ENCODE results near the gene PHLDB1.
"Not testable (repeated sequence)": the region's sequence is repeated elsewhere in the genome, so short reads cannot be mapped to it uniquely, and the experiment has no call there.

PHLDB1 gene

DNA sequence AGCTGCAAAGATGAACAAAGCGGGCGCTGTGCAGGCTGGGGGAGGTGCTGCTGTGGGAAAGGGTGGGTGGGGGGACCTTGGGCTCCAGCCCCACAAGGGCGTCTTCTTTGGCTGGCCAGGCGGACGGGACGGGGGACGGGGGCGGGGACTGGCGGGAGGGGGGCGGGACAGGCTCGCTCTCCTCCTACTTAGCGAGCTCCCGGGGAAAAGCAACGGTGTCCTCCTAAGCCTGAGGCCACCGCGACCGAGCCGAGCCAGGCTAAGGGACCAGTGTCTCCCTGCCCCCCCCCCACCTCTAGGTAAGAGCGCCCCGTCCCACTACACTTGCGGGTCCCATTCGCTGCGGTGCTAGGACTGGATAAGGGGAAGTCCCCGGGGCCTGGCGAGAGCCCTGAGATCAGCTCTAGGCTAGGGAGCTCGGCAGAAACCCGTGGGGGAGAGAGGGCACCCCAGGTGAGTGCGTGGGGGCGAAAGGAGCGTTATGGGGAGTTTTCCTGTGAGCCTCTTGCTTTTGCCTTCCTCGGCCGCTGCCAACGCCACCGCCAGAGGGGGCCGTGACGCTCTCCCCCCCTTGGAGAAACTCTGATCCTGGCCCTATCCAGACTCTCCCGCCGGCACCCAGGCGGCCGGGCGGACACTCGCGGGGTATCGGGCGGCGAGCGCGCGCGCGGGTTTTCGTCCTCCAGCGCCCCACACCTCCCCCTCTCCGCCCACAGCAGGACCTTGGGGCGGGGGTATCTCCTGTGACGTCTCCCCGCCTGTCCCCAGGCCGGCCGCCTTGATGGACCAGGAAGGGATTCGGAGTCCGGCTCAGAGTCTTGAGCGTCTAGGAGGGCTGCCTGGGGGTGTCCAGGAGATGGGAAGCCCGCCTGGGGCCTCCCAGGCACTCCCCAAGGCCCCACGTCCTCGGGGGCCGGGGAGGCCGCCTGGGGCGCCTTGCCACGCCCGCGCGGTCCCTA lies at the start of gene PHLDB1:
PHLDB1 (plus strand) TSS at position 215 of the 959 bp plus-strand sequence. CDS start 6,222 bp downstream, outside the sequence.
- peak; percentile 57 for DNase-seq

DNA sequence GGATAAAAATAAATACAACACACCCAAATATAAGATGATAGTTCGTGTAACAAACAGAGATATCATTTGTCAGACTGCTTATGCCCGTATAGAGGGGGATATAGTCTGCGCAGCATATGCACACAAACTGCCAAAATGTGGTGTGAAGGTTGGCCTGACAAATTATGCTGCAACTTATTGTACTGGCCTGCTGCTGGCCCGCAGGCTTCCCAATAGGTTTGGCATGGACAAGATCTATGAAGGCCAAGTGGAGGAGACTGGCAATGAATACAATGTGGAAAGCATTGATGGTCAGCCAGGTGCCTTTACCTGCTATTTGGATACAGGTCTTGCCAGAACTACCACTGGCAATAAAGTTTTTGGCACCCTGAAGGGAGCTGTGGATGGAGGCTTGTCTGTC lies 46.6 kb upstream of the PHLDB1 start:
- DNase-seq = no peak

DNA sequence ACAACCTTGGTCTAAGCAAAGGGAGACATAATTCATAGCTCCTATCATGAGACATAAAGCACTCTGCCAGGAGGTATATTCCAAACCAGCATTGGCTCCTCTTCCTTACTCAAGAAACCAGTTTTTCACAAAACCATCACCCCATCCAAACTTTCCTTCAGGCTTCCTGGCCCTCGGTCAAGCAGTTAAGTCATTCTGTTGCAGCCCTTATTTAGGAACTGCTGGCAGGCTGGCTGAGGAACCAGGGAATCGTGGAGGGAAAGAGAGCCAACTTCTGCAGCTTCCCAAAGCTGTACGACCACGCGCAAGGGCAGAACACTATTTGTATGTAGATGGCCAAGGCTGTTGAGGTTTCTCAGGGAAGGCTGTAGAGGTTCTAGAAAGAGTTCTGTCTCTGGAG lies 42.4 kb upstream of the PHLDB1 start:
- DNase-seq = no peak

DNA sequence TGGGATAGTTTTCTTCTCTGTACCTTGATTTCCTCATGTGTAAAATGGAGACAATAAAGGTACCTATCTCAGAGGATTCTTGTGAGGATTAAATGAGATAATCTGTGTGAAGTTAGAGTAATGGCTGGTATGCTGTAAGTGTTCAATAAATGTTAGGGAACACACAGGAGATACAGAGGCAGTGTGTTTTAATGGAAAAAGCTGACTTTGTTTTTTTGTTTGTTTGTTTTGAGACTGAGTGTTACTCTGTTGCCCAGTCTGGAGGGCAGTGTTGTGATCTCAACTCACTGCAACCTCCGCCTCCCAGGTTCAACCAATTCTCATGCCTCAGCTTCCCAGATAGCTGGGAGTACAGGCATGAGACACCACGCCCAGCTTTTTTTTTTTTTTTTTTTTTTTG lies 37.7 kb upstream of the PHLDB1 start:
- DNase-seq = no peak

DNA sequence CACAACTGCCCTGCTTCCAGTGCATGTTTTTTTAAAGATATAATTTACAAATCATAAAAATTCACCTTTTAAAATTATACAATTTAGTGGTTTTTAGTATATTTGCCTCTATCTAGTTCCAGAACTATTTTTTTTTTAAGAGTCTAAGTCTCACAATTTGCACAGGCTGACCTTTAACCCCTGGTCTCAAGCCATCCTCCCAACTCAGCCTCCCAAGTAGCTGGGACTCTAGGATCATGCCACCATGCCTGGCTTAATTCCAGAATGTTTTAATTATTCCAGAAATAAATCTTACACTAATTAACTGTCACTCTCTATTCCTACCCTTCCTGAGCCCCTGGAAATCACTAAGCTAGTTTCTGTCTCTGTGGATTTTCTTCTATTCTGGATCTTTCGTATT lies 36.6 kb upstream of the PHLDB1 start:
- no peak for DNase-seq

DNA sequence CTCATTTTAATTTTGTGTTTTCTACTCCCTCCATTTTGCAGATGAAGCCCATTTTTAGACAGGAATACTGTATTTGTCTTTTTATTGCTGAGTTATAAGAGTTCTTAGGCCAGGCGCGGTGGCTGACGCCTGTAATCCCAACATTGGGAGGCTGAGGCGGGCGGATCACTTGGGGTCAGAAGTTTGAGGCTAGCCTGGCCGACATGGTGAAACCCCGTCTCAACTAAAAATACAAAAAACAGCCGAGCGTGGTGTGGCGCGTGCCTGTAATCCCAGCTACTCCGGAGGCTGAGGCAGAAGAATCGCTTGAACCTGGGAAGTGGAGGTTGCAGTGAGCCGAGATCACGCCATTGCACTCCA lies 35.7 kb upstream of the PHLDB1 start:
- DNase-seq = peak; percentile 31

DNA sequence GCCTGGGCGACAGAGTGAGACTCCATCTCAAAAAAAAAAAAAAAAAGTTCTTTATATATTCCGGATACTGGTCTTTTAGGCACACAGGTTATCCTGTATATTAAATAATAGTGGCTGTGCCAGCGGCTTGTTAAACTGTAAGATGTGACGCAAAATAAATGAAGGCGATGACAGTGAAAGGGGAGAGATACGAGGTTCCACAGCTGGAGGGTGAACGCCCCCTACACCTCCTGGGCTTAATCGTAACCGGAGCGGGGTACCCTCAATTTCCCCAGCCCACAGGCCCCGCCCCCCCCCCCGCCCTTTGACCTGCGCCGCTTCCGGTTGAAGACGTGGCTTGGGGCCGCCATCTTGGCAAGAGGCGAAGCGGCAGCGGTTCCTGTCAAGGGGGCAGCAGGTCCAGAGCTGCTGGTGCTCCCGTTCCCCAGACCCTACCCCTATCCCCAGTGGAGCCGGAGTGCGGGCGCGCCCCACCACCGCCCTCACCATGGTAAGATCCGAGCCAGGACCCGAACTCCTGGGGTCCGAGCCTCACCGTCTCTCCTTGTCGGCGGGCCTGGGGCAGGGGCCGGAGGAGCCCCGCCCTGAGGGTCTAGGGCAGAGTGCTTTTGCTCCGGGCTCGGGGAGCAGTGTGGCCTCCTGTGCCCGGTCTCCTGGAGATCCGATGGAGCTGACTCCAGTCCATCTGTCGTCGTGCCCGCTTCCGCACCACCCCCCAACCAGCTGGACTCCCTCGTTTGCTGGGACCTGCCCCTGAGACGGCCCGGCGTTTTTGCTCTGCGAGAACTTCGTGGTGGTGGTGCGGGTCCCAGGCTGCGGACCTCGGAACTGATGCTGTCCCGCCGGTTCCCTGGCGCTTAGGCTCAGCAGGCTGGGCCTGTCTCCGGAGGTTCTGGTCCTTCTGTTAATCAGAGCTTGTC lies 35.1 kb upstream of the PHLDB1 start, which contains the start of gene ARCN1:
ARCN1 (plus strand) TSS at position 349 of the 920 bp plus-strand sequence; CDS start at position 488, 139 bp downstream.
- DNase-seq = peak; percentile 84

DNA sequence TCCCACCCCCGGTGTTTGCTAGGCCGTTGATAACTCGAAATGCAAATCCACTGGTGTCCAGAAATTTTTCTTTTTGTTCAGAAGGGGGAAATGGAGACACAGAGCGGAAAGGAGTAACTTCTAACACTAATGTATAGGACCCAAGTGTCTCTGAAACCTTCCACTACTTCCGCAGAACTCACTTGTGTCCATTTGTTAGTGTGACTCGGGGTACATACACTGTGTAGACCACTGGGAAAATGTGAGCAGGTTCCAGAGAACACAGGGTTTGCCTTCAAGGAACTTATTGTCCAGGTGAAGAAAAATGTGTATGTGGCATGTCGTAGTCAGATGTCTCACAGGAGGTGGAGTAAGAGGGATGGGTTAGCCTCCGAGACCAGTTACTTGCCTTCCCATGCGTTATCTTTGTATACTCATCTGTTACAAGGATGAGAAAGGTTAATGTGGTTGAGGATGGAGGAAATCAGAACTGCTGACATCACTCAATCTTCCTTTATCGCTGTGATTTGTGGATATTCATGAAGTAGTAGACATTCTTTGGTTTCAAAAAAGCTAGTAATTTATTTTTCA lies 34.3 kb upstream of the PHLDB1 start:
- peak; percentile 35 for DNase-seq

DNA sequence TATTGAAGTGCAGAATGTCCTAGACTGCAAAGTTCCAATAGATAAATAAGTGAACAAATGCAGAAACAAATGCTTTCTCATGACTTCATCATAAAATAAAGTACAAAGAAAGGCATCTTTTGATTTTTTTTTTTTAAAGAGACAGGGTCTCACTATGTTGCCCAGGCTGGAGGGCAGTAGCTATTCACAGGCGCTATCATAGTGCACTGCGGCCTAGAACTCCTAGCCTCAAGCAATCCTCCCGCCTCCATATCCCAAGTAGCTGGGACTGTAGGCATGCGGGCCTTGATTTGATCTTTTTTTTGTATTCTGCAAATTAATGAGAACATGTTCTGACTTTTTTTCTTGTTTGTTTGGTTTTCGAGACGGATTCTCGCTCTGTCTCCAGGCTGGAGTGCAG lies 32.8 kb upstream of the PHLDB1 start:
- no peak for DNase-seq

DNA sequence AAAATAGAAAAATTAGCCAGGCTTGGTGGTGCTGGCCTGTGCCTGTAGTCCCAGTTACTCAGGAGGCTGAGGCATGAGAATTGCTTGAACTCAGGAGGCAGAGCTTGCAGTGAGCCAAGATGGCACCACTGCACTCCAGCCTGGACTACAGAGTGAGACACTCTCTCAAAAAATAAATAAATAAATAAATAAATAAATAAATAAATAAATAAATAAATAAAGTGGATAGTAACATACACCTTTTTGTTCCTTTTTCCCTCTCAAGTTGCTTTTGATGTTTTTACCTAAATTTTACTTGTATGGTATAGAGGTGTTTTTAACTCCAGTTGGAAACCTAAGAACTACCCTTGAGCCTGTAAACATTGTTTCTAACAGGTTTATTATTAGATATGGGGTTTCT lies 29.4 kb upstream of the PHLDB1 start:
- not testable (repeated sequence) for DNase-seq

DNA sequence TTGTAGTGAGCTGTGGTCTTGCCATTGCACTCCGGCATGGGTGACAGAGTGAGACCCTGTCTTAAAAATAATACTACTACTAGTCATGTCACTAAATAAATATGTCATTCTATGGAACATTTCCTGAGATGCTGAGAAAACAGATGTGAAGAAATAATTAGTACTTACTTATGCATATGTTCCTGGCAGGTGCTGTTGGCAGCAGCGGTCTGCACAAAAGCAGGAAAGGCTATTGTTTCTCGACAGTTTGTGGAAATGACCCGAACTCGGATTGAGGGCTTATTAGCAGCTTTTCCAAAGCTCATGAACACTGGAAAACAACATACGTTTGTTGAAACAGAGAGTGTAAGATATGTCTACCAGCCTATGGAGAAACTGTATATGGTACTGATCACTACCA lies 26.4 kb upstream of the PHLDB1 start:
- DNase-seq = no peak

DNA sequence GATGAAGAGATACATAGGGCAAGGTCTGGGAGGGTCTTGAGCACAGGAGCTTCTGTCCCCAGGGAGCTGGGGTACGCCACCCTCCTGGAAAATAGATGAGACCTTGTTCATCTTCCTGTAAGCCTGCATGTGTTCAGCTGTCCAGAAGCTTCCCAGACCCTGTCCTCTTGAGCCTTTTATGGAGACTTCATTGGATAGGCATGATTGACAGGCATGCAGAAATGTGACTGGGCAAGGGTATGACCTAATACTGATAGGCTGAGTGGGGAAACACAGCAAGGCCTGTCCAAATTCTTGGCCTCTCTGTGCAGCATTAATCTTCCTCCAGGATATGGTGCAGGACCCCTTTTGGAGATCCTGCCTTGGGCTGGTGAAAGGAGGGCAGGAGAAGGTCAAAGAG lies 19.5 kb upstream of the PHLDB1 start:
- no peak for DNase-seq

DNA sequence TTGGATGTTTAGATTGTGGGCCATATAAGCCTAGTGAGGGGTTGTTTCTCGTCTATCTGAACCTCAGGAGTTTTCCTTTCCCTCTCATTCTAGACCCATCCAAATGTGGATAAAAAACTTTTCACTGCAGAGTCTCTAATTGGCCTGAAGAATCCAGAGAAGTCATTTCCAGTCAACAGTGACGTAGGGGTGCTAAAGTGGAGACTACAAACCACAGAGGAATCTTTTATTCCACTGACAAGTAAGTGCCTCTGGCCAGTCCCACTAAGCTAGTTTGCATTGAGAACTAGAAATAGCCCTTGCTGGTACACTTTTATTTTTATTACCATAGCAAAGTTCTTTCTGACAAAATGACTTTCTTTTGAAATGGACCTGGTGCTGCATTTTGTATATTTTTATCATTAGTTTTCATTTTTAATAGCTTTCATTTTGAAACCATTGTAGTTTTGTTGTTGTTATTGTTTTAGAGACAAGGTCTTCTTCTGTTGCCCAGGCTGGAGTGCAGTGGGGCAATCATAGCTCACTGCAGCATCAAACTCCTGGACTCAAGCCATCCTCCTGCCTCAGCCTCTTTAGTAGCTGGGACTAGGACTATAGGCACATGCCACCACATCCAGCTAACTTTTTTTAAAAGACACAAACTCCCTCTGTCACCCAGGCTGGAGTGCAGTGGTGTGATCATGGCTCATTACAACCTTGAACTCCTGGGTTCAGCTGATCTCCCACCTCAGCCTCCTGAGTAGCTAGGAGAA lies 14.6 kb upstream of the PHLDB1 start:
- no peak for DNase-seq

DNA sequence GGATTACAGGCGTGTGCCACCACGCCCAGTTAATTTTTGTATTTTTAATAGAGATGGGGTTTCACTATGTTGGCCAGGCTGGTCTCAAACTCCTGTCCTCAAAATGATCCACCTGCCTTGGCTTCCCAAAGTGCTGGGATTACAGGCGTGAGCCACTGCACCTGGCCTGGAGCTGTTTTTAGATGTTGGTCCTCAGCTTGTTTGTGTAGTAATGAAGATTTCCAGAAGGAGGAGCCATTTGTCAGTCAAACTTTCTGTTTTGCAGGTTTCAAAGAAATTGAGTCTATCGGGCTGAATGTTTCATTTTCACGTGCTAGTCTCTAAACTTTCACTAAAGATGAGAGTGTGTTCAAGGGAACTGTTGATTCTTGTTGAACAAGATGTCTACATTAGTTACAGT lies 12.4 kb upstream of the PHLDB1 start:
- not testable (repeated sequence) for DNase-seq

DNA sequence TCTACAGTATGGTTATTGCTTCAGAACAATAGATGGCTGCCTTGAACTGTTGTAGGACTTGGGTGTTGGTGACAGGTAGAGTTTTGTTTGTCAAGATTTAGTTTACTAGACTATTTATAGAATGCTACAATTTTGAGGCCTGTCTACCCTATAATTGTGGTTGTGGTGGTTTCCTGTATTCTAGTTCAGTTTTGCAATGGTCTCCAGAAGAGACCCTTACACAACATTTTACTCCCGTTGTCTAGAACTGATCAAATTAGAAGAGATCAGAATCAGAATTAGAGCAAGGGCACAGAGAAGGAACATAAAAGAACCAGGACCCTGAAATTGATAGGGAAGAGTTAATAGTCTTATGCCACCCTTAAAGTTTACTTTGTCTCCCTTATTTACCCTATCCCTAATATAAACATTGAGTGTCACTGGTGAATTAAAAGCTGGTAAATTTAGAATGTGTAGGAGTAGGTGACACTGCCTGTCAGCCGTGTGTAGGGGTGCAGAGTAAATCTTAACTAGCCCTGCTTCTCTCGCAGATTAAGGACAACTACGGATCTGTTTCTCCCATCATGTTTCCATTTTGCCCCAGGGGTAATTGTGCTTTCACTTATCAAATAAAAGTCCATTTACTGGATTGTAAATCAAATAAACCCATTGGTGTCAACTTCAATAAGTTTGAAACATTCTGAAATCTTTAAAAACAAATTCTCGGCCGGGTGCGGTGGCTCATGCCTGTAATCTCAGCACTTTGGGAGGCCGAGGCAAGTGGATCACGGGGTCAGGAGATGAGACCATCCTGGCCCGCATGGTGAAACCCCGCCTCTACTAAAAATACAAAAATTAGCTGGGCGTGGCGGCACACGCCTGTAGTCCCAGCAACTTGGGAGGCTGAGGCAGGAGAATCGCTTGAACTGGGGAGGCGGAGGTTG lies 10.9 kb upstream of the PHLDB1 start:
- no peak for DNase-seq

DNA sequence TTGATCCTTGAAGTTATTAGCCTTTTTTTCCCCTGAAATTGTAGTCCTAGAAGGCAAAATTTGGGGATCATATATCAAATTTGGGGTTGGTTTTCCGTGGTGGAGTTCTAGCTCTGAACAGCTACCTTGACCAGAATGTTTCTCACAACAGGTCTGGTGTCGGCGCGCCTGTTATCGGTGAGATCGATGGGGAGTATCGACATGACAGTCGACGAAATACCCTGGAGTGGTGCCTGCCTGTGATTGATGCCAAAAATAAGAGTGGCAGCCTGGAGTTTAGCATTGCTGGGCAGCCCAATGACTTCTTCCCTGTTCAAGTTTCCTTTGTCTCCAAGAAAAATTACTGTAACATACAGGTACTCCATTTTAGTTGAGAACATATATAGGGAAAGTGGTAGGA lies 9.9 kb upstream of the PHLDB1 start:
- DNase-seq = no peak

DNA sequence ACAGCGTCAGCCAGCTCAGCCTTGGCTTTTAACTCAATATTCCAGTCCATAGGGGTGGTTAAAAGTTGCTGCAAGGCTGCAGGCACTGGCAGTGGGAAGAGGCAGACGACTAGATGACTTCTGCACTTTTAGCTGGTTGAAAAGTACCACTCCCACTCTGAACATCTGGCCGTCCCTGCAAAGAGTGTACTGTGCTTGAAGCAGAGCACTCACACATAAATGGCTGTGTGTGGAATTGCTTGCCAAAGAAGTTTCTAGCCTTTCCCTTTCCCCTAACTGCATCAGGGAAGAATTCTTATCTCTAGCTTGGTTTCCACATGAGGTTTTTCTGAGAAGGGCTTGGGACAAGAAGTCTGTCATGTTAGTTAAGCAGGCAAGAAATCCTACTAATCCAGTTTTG lies 5.1 kb upstream of the PHLDB1 start:
- no peak for DNase-seq

DNA sequence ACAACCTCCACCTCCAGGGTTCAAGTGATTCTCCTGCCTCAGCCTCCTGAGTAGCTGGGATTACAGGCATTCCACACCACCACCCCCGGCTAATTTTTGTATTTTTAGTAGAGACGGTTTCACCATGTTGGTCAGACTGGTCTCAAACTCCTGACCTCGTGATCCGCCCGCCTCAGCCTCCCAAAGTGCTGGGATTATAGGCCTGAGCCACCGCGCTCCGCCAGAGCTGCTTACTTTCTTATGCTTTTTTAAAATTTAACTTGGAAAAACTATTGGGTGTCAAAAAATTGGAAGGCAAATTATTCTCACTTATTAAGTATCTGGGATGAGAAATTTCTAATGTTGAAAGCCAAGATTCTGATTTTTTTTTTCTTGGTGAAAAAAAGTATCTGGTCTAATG lies 3.7 kb upstream of the PHLDB1 start:
- not testable (repeated sequence) for DNase-seq

DNA sequence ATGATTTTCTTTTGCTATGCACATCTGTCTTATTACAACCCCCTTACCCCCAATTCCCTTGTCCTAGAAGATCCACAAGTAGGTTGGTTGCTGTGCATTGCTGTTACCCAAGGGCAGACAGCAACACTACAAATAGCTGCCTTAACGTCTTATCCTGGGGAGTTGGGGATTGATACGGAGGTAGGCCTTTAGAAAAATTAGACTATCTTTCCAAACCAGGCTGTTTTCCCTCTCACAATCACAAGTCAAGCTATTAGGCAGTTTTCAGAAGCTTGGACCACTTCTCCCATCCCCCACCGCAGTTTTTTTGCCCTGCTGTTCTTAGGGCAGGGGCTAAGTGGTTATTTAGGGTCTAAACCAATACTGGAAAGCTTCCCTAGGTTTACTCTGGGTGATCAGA lies 2.8 kb upstream of the PHLDB1 start:
- no peak for DNase-seq

DNA sequence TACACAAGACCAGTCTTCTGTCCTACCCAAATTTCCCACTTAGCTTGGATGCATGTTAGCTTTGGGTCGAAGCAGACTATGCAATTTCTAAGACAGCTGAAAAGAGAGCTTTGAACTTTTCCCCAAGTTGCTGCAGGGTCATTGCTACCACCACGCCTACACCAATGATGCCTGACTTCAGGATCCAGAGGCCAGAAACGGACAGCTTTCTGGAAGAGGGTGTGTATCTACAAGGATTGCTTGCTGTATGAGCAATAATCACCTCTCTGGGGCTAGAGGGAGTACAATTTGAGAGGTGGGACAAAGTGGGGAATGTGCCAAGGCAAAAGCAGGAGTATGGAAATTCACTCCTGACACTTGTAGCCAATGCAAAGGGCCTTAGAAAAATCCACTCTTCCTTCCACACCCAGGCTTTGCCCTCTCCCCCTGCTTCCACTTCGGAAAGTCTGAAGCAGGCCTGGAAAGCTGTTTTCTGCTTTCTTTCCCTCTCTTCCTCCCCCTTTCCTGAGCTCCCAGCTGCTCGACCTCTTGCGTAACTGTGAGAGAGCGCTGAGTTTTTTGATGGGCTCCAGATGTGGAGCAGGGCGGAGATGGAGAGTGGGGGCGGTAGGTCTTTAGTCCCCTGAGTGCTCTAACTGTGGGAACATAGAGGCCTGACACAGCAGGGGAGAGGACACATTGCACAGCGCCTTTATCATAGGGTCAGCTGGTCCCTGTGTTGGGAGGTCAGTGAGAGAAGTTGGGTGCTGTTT lies 2.1 kb upstream of the PHLDB1 start:
- no peak for DNase-seq
